GM04504 (cell line): ENCODE results near the gene DIO3.
"Not testable (repeated sequence)": the region's sequence is repeated elsewhere in the genome, so short reads cannot be mapped to it uniquely, and the experiment has no call there.

ENCODE experiments used
- DNase-seq: peaks from one replicate; pipeline ENCODE4 v3.0.0-alpha.2; 2012; ENCODE audit warnings: low read depth

DIO3 gene

DNA sequence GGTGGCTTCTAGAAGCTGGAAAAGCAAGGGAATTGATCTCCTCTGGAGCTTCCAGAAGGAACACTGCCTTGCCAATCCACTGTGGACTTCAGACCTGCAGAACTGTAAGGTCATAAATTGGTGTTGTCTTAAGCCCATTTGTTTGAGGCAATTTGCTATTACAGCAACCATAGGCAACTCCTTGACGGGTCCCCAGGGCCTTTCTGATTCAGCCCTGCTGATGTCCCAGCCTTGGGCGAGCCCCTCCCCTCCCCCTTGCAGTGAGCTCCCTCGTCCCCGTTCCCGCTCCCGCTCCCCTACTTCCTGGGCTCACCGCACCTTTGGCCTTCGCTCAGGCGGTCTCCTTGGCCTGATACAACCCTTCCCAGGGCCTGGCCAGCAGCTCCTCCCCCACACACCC is 18.9 kb upstream of the DIO3 start:
- DNase-seq = no peak

DNA sequence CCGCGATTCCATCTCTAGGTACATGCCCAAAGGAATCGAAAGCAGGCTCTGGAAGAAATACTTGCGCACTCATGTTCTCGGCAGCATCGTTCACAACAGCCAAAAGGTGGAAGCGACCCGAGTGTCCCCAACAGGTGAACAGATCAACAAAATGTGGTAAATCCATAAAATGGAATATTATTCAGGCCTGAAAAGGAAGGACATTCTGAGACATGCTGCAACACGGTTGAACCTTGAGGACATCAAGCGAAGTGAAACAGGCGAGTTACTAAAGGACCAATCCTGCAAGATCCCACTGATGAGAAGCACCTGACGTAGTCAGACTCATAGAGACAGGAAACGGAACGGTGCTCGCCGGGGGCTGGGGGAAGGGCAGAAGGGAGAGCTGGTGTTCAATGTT is 17.5 kb upstream of the DIO3 start:
- DNase-seq = no peak

- no peak for DNase-seq
These were observed 16.7 kb upstream of the DIO3 start for GRCh38 chr14:101544550-101544949.

DNA sequence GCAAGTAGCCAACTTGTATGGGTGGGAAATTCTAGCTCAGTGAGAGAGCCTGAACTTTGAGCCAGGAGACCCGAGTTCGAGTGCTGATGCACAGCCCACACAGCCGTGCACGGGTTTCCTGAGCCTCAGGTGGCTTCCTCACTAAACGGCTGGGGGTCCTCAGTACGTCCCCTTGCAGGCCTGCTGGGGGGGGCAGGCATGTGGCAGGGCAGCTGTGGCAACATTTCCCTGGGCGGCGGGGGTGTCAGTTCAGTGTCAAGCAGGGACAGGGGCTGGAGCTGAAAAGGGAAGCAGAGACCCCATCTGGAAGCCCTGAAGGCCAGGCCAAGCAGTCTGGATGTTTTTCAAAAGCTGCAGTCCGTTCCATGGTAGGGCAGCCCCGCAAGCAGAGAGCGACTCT is 14.6 kb upstream of the DIO3 start:
- no peak for DNase-seq

DNA sequence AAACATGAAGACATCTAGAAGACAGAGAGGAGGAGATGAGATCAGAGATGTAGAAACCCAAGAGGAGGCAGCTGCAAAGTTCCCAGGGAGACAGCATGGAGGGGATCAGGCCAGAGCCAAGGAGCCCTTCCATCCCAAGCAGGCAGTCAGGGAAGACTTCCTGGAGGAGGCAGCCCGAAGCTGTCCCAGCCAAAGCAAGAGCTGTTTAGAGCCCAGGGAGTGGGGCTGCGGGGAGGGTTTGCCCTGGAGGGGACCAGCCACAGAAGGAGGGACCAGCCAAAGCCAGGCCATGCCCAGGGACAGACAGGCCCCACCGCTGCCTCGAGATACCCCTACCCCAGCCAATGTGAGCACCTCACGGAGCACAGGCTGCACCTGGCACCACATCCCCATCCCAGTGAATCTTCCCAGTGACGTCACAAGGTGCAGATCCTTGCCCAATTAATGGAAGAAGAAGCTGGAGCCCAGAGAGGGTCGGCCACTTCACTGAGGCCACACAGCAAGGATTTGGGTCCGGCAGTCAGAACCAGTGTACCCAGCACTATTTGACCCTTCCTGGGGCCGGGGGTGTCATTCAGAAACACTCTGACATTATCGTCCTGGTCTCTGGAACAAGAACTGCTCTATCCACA is 14.1 kb upstream of the DIO3 start:
- no peak for DNase-seq

DNA sequence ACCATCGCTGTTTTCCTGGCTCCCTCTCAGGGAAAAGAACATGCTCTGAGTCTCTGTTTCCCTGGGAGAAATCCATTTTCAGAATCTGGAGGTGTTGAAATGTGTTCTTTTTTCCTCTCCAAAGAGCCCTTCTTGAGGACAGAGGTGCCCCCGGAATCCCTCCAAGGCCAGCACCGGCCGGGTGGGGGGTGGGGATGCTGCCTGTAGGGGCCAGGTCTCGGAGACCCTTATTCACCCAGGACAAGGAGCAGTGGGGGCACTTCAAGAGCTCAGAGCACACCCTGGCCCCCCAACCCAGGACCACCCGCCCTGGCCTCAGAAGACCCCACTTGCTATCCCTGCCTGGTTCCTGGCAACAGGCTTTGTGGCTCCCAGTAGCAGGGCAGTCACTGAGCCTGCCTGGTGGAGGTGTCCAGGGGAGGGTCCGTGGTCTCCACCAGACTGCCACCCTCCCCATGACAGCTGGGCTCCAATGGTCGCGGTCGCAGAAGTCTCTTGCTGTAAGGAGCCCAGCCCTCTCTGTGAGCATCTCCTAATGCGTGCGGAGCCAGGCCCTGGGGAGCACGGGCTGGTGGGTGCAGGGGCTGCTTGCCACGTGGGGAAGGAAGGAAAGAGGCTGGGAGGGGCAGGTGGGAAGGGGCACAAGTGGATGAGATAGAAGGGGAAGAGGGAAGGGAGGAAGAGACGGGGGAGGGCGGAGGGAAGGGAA is 13.2 kb upstream of the DIO3 start:
- DNase-seq = no peak

DNA sequence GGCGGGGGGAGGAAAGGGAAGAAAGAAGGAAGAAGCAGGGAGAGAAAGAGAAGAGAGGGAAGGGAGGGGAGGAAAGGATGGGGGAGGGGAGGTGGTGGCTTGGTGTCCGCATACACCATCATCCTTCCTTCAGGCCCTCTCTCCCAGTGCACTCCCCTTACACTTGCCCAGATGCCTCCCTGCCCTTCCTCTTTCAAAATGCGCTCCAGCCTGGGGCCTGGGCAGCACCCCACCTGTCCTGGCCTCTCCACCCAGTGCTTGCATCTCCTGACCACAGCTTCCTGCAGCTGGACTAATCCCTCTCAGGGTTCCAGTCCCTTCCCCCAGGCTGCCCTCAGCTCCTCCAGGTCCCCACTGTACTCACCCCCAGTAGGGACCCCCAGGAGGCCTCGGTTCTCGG is 12.6 kb upstream of the DIO3 start:
- DNase-seq = no peak

DNA sequence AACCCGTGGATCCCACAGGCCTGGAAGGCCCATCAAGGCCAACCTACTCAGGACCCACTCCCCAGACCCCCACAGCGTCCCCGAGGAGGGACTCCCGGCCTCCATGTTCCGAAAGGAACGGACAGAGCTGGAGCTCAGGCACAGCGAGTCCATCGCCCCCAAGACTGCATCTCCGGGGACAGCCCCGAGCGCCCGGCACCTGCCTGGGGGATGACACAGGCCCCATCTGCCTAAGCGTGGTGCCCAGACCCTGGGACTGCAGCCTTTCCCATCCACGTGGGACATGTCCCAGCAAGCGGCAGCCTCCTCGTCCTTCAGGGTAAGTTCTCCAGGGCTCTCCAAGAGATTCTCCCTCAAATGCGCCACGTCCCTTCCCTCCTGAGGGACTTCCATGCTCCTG is 12.1 kb upstream of the DIO3 start:
- no peak for DNase-seq

DNA sequence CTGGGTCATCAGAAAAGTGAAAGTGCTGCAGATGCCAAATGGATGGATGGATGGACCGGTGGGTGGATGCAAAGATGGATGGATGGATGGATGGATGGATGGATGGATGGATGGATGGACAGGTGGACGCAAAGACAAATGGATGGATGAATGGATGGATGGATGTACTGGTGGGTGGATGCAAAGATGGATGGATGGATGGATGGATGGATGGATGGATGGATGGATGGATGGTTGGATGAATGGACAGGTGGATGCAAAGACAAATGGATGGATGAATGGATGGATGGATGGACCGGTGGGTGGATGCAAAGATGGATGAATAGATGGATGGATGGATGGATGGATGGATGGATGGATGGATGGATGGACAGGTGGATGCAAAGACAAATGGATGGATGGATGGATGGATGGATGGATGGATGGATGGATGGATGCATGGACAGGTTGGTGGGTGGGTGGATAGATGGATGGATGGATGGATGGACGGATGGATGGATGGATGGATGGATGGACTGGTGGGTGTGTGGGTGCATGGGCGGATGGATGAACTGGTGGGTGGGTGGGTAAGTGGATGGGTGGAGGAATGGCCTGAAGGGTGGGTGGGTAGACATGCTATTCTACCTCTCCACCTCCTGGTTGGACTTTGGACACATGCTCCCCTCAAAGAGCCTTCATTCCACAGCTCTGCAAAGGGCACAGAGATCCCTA is 10.9 kb upstream of the DIO3 start:
- not testable (repeated sequence) for DNase-seq

DNA sequence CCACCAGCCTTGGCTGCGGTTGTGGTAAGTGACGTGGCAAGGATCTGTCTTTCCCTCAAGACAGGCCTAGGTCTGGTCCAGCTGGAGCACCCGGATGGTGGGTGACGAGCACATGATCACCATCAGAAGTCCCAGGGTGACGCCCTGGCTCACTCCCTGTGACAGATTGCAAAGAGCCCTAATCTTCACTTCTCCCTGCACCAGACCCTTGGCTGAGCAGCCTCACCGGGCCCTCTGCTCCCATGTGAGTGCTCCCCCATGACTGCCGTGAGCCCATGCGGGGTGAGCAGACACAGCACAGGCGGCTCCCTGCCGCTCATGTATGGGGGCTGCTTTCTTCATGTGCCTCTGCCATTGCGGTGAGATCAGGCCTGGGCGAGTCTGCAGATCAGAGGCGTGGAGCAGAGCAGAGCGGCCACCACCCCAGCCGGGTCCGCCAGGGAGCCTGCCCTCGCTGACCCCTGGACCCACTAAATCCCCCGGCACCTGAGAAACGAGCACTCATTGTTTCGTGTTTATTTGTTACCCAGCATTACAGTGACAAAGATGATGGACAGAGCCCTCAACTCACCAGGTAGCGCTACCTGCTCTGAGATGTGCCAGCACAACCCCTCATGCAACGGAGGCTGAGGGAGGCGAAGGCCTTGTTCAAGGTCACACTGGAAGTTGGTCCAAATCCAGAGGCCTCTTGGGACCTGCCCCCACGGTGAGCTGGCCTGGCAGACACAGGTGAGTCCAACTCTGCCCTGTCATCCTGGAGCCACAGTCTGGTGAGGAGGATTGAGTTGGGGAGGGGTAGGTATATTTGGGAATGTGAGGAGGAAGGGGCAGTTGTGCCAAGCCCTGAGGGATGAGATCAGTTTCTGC is 9.3 kb upstream of the DIO3 start:
- no peak for DNase-seq

- no peak for DNase-seq
These were observed 8.5 kb upstream of the DIO3 start for GRCh38 chr14:101552786-101553231.

GRCh38 chr14:101553393-101553792 is 7.9 kb upstream of the DIO3 start:
- DNase-seq = no peak

GRCh38 chr14:101553931-101554330 is 7.4 kb upstream of the DIO3 start:
- DNase-seq = no peak

DNA sequence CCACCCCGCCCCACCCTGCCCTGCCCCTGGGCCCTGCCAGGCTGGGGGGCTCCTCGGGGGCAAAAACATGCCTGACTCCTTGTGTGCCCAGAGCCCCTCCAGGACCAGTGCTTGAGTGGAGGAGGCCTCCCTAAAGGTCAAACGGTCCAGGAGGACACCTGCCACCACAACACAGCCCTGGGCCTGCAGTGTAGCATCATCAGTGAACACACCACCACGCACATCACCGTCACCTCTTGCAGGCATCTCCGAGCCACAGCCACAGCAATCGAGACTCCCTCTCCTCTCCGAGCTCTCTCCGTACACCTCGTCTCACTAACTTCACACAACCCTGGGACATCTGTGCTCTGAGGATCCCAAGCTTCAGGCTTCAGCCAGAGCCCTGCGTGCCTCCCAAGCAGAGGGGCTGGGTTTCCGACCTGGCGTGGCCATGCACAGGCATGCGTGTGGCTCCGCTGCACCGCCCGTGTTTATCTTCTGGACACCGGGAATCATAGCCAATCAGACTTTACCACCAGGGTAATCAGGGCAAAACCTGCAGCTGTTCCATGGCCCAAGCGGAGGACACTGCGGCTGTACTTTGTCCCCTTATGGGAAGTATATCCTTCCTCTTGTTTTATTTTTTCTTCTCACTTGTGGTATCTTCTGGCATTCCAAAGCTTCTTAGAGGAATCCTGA is 6.2 kb upstream of the DIO3 start:
- no peak for DNase-seq

DNA sequence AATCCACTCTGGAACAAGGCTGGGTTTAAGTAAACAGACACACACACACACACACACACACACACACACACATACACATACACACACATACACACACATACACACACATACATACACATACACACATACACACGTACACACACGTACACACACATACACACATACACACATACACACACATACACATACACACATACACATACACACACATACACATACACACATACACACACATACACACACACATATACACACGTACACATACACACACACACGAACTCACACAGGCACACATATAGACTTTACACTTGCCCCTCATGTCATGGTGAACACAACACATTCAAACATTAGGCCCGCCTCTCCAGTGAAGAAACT is 5.6 kb upstream of the DIO3 start:
- DNase-seq = not testable (repeated sequence)

- DNase-seq = no peak
These were observed 5.2 kb upstream of the DIO3 start for GRCh38 chr14:101556131-101556530.

DNA sequence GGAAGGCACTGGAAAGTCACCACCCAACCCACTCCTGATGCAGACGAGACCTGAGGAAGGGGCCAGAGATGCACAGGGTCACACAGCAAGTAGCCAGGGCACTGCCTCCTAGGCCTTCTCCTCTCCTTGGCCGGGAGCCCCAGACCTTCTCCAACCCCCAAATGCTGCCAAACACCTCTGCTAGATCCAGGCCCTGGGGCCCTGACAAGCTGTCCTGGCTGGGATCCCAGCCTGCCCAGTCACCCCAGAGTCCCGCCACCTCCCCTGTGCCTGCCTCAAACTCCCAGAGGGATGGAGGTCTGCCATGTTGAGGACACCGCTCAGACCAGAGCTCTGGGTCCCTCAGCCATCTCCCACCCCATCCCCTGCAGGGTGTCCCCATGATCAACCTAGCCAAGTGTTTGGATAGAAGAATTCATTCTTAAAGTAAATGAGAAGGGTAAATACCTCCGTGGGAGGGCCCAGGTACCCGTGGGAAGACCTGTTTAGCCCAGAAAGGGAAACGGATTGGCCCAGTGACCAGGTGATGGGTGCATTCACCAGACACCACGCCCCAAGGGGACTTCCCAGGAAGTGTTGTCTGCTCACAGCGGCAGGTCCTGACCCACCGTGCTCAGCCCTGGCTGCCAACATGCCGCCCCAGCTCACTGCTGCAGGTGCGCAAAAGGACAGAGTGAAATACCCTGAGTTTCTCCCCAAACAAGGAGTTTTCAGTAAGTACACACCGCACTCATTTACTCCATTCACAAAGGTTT is 4.6 kb upstream of the DIO3 start:
- no peak for DNase-seq

DNA sequence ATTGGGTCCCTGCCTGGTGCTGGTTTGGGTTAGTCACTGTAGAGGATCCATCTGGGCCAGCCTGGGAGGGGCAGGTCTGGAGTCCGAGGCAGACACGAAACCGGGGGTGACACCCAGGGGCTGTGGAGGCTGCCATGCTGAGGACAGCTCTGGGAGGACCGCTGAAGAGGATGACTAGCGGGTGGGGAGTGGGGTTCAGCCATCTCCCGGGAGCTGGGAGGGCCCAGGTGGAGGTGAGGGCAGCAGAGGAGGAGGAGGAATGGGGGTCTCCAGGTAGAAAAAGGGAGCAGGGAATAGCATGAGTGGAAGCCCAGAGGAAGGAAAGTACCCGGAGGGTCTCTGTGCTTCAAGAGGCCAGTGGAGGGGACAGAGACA is 4.0 kb upstream of the DIO3 start:
- DNase-seq = no peak

DNA sequence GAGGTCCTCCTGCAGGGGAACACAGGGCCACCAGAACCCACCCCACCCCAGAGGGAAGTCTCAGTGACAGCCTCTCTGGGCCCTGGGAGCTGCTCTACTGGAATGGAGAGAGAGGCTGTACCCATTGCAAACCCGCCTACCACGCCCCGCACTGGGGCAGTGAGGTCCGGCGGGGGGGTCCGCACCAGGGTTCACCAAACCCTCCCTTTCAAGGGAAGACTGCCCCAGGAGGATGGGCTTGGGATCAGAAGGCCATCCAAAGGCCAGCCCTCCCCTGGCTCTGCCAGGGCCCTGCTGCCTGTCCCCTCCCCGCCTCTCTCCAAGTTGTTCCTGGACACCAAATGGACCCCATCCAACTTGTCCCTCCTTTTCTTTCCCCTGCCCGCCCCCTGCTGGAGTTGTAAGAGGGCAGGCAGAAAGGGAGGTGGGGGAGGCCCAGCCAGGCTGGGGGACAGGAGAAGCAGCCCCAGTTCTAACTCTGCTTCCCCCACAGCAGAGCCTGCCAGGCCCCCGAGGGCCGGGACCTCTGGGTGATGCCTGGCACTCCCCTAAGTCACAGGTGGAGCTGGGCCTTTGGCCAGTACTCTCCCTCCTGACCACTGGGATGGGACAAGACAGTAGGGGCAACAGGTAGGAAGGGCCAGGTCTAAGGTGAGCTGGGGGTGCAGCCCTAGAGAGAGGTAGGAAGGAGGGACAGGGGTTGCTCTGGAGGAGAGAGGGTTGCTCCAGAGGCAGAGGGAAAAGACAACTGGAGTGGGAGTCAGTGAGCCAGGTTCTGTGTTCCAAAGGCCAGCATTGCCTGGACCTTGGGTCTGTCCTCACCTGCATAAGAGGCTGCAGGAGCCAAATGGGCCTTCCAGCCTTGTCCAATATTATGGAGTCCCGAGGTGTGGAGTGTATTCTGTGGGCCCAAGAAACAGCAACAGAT is 3.2 kb upstream of the DIO3 start:
- DNase-seq = no peak

DNA sequence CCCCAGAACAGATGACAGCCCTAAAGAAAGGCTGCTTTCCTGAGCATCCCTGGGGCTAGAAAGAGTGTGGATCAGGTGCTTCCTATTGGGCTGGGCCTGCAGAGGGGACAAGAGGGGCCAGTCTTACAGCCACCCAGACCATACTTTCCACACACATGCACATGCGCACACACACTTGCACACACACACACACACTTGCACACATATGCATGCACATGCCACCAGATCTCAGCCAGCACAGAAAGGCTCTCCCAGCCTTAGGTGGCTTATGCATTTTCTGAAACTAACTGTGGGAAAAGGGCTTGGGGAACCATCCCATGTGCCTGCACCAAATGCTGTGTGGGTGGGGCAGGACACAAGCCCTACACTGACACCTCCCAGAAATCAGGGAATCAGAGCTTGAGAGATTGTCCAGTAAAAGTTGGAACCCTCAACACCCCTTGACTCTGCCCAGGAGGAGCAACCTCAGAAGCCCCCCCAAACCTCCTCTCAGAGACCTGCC is 2.5 kb upstream of the DIO3 start:
- DNase-seq = no peak
